Fibroblast of the aortic adventitia (primary cell): Measurements from ENCODE around the gene JAK1. TPM values are rescaled to one million over a fixed set of nuclear protein-coding genes. Genes with fewer than 3 reads are reported as not detected.

Source experiments
- DNase-seq: peaks from one replicate; pipeline ENCODE4 v3.0.0-alpha.2; 2010; ENCODE audit warnings: low read depth
- H3K4me3 ChIP-seq: 2 replicates; pipeline ENCODE4 v1.5.1; 2011; ENCODE audit warnings: low read depth, mild to moderate bottlenecking, control low read depth, low read length, moderate library complexity
- CTCF ChIP-seq: IDR thresholded peaks from 2 replicates; pipeline ENCODE4 v1.5.1; 2011; ENCODE audit warnings: mild to moderate bottlenecking, low read length, control low read depth, inconsistent platforms; ENCODE audit not compliant: insufficient read depth
- total RNA-seq: library from RNA; depleted of rRNA; stranded (reverse); fragments of >200 nt; gene quantifications from 2 replicates; pipeline ENCODE4 v1.2.3, GENCODE V29; 2012; ENCODE audit warnings: low replicate concordance

JAK1 gene
- total RNA-seq, 1 donor = 159 TPM

DNA sequence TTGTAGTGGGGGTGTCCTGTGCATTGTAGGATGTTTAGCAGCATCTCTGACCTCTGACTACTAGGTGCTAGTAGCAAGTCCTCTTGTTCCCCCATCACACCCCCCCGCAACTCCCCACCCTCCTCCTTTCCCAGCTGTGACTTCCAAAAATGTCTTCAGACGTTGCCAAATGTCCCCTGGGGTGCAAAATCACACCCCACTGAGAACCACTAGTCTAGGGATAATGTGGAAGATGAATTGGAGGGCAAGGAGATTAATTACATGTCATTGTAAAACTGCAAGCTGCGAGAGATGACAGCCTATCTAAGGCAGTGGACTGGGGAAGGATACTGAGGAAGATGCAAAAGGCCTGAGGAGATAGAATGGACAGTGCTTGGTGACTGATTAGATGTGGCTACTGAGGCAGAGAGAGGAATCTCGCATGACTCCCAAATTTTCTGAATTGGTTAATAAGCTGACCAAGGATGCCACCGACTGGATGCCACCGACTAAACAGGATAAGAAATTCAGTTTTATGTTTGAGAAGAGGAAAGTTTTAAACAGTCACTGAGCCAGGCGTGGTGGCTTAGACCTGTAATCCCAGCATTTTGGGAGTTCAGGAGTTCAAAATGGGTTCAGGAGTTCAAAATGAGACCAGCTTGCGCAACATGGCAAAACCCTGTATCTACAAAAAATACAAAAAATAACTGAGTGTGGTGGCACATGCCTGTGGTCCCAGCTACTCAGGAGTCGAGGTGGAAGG is 3.1 kb upstream of the JAK1 start:
- DNase-seq = peak; percentile 37
- TF ChIP-seq CTCF = no peak
- H3K4me3 ChIP-seq = no peak overlapping the region

DNA sequence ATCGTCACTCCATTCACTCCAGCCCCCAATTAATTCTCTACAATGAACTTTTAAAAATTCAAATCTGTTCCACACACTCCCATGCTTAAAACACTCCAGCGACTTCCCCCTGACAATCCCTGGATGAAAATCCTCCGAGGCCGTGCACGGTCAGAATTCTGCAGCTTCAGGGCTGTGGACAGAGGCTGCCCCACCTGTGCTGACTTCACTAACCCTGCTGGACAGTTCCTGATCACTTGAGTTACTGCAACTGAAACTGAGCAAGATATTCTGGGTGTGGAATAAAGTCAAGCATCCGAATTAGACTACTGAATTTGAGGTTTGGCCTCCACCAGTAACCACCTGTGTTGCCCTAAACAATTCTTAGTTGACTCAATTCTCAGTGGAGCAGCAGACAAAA is 1.0 kb upstream of the JAK1 start:
- DNase-seq = no peak
- no peak for TF ChIP-seq CTCF

DNA sequence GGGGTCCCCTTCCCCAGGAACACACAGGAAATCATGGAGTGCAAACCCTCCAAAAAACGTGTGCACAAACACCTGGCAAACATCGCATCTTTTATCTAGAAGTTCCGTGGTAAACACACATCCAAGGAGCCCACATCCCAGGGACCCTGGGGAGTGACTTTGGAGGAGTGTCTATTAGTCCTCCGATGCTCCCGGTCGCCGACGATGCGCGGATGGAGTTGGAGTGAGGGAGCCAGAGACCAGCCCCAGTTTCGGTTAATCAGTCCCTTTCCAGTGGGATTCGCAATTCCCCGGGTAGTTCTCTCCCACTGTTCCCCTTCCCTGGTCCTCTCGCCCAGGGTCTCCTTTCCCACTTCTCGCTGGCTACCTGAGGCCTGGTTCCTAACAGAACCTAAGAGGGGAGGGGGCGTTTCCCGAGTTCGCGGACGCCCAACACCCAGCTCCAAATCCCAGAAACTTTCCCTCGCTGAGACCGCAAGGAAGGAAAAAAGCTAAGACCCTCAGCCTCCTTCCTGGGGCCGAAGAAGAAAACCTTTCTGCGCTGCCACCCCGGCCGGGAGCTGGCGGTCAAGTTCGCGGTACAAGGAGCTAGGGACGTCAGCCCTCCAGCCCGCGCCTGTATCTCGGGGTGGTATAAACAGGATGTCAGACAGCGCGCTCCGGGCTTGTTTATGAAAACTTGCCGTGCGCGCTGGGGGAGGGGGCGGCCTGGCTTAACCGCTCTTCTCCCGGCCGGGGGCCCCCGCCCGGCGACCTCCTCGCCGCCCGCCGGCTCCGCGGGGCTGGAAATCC is 787 bp downstream of the JAK1 start:
- peak overlapping the region; percentile 92 for H3K4me3 ChIP-seq
- TF ChIP-seq CTCF = no peak
- peak; percentile 52 for DNase-seq

More for the DNA sequence above, 1.0 kb upstream of the JAK1 start:
- no peak overlapping the region for H3K4me3 ChIP-seq

GRCh38 chr1:64963466-64963865 is 2.9 kb downstream of the JAK1 start:
- no peak overlapping the region for H3K4me3 ChIP-seq
- DNase-seq = no peak
- no peak for TF ChIP-seq CTCF

- DNase-seq = no peak
- no peak for TF ChIP-seq CTCF
- no peak overlapping the region for H3K4me3 ChIP-seq
These were observed 3.9 kb downstream of the JAK1 start for GRCh38 chr1:64962441-64962840.

DNA sequence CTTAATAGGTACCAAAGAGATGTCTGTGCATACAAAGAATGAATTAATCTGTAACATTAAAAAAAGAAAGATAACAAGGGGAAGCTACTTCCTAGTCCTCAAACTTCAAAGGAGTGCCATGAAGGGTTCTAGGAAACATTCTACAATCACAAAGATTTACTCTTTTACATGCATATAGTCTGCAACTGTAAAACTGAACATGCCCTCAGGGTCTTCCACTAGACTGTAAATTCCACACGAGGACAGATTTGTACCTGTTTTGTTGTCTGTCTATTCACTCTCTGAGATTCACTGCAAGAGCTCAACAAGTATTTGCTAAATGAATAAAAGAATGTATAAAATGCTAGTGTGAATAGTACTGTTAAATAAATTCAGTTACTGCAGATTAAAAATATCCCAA is 4.4 kb downstream of the JAK1 start:
- no peak overlapping the region for H3K4me3 ChIP-seq
- TF ChIP-seq CTCF = no peak
- no peak for DNase-seq
